ENCODE results near the gene EEFSEC. TPM values are rescaled to one million over a fixed set of nuclear protein-coding genes. Genes with fewer than 3 reads are reported as not detected.

The EEFSEC gene
- total RNA-seq, 1 experiment from 2014 or later, result 37.7 TPM

GRCh38 chr3:128364808-128365360, 211.6 kb downstream of the EEFSEC start:
- peaks cover 14% of the 10 kb centered on the region for H3K4me1 Mint-ChIP-seq (ENCODE audit: low read depth, unreplicated experiment)
- TF ChIP-seq CTCF (IDR thresholded peaks at IDR 0.05; ENCODE audit: unreplicated experiment), result no peak
- no peak overlapping the region for H3K27ac Mint-ChIP-seq (ENCODE audit: unreplicated experiment)
- no peaks in the 10 kb centered on the region for H3K27me3 Mint-ChIP-seq (ENCODE audit: unreplicated experiment)
- no peak for DNase-seq
- no peaks in the 10 kb centered on the region for H3K9me3 Mint-ChIP-seq (ENCODE audit: low read depth, unreplicated experiment)
- no peak overlapping the region for H3K4me3 Mint-ChIP-seq (ENCODE audit: low read depth, unreplicated experiment)
- peaks cover 4% of the 10 kb centered on the region for H3K36me3 Mint-ChIP-seq (ENCODE audit: insufficient read depth, unreplicated experiment)
- BruUV-seq (replicated peaks), result no TSS peak
- intact Hi-C loops (cut with micrococcal nuclease; ENCODE audit: unreplicated experiment), result no loop called here
- CTCF ChIA-PET, result interaction anchor here (1.2 kb wide), 1 partner anchor 19 kb away, joined by 3 read pairs; no protein-coding TSS in a partner anchor

- CTCF ChIA-PET, result no interaction called here
- Mint-ChIP-seq H3K36me3 (ENCODE audit: insufficient read depth, unreplicated experiment) (no peaks in the 10 kb centered on the region), H3K27ac (ENCODE audit: unreplicated experiment) (no peak overlapping the region), H3K27me3 (ENCODE audit: unreplicated experiment) (no peaks in the 10 kb centered on the region), H3K4me1 (ENCODE audit: low read depth, unreplicated experiment) (peaks cover 3% of the 10 kb centered on the region), H3K4me3 (ENCODE audit: low read depth, unreplicated experiment) (no peak overlapping the region), H3K9me3 (ENCODE audit: low read depth, unreplicated experiment) (no peaks in the 10 kb centered on the region)
- TF ChIP-seq CTCF (IDR thresholded peaks at IDR 0.05; ENCODE audit: unreplicated experiment), result no peak
- no peak for DNase-seq
- intact Hi-C loops (cut with micrococcal nuclease; ENCODE audit: unreplicated experiment), result no loop called here
- BruUV-seq (replicated peaks), result no TSS peak
Observed at GRCh38 chr3:128366136-128366535, 212.9 kb downstream of the EEFSEC start.

DNA sequence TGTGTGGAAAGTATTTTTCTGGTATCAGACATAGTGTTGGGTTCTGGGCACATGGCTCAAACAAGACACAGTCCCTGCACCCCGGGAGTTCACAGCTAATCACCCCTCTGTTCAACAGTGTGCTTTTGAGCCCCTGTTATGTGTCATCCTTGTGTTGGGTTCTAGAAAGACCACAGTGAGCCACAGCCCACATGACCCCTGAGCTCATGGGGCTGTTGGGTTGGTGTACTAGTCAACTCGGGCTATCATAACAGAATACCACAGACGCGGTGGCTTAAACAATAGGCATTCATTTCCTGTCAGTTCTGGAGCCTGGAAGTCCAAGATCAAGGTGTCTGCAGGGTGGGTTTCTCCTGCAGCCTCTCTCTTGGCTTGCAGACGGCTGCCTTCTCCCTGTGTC, 213.4 kb downstream of the EEFSEC start:
- no peaks in the 10 kb centered on the region for H3K4me1 Mint-ChIP-seq (ENCODE audit: low read depth, unreplicated experiment)
- DNase-seq, result no peak
- no TSS peak for BruUV-seq (replicated peaks)

DNA sequence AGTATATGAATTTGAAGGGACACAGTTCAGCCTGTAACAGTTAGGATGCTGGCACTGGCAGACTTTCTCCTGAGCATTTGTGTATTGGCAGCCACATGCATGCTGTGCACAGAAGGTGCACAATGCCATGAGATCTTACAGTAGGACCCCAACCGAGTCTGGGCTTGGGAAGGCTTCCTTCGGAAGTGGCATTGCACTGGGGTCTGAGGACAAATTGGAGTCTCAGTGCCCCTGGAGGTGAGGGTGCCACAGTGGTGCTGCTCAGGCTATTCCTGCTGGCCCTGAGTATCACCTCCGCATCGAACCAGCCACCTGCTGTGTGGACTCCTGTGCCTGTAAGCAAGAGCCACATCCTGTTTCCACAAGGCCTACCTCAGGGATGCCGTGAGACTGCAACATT, 213.9 kb downstream of the EEFSEC start:
- CTCF ChIA-PET, result no interaction called here
- intact Hi-C loops (cut with micrococcal nuclease; ENCODE audit: unreplicated experiment), result no loop called here
- no peak for TF ChIP-seq CTCF (IDR thresholded peaks at IDR 0.05; ENCODE audit: unreplicated experiment)
- no peaks in the 10 kb centered on the region for H3K36me3 Mint-ChIP-seq (ENCODE audit: insufficient read depth, unreplicated experiment)
- no peaks in the 10 kb centered on the region for H3K4me1 Mint-ChIP-seq (ENCODE audit: low read depth, unreplicated experiment)
- no peak overlapping the region for H3K4me3 Mint-ChIP-seq (ENCODE audit: low read depth, unreplicated experiment)
- no peak overlapping the region for H3K27ac Mint-ChIP-seq (ENCODE audit: unreplicated experiment)
- H3K9me3 Mint-ChIP-seq (ENCODE audit: low read depth, unreplicated experiment), result no peaks in the 10 kb centered on the region
- H3K27me3 Mint-ChIP-seq (ENCODE audit: unreplicated experiment), result no peaks in the 10 kb centered on the region
- no TSS peak for BruUV-seq (replicated peaks)
- no peak for DNase-seq

More for the DNA sequence above, 213.4 kb downstream of the EEFSEC start:
- no peaks in the 10 kb centered on the region for H3K9me3 Mint-ChIP-seq (ENCODE audit: low read depth, unreplicated experiment)
- intact Hi-C loops (cut with micrococcal nuclease; ENCODE audit: unreplicated experiment), result no loop called here
- TF ChIP-seq CTCF (IDR thresholded peaks at IDR 0.05; ENCODE audit: unreplicated experiment), result no peak
- CTCF ChIA-PET, result no interaction called here
- no peaks in the 10 kb centered on the region for H3K27me3 Mint-ChIP-seq (ENCODE audit: unreplicated experiment)
- no peak overlapping the region for H3K4me3 Mint-ChIP-seq (ENCODE audit: low read depth, unreplicated experiment)
- H3K36me3 Mint-ChIP-seq (ENCODE audit: insufficient read depth, unreplicated experiment), result no peaks in the 10 kb centered on the region
- no peak overlapping the region for H3K27ac Mint-ChIP-seq (ENCODE audit: unreplicated experiment)

Measured in Calu3 (cell line).